Left lung (tissue), 10 donors: Measurements from ENCODE around the gene SSBP2. TPM values are rescaled to one million over a fixed set of nuclear protein-coding genes. Genes with fewer than 3 reads are reported as not detected.
A peak's percentile ranks its signal among the peaks of the same experiment; 100 is the strongest.

ENCODE experiments used
- ATAC-seq: fragments of 200-7000 bp; cut with Tn5 transposase; one replicate; pipeline ENCODE4 v1.9.1; 2020; ENCODE audit warnings: moderate library complexity
- DNase-seq, 4 donors: peaks; one replicate each; pipeline ENCODE4 v3.0.0-alpha.2; 2013 to 2020
- H3K27ac ChIP-seq, 2 donors: fragments of 200-600 bp; sonication (generic) in 1 of 2; one replicate each; pipeline versions ENCODE4 v1.5.0 to v1.8.0; 2020 to 2021
- H3K27me3 ChIP-seq, 2 donors: fragments of 200-600 bp; sonication (generic) in 1 of 2; one replicate each; pipeline versions ENCODE4 v1.5.0 to v1.8.0; 2020 to 2021
- H3K36me3 ChIP-seq, 2 donors: fragments of 200-600 bp; sonication (generic) in 1 of 2; one replicate each; pipeline versions ENCODE4 v1.5.0 to v1.8.0; 2020 to 2021
- H3K4me1 ChIP-seq, 2 donors: fragments of 200-600 bp; one replicate each; pipeline ENCODE4 v1.8.0; 2021
- H3K4me3 ChIP-seq, 2 donors: fragments of 200-600 bp; sonication (generic) in 1 of 2; one replicate each; pipeline versions ENCODE4 v1.5.0 to v1.8.0; 2020 to 2021; ENCODE audit warnings: mild to moderate bottlenecking in 1 of 2
- H3K9me3 ChIP-seq, 2 donors: fragments of 200-600 bp; sonication (generic) in 1 of 2; one replicate each; pipeline versions ENCODE4 v1.5.0 to v1.8.0; 2020 to 2021
- CTCF ChIP-seq, 2 donors: fragments of 200-600 bp; sonication (generic) in 1 of 2; IDR thresholded peaks; one replicate each; pipeline versions ENCODE4 v1.5.0 to v1.8.0; 2021; ENCODE audit warnings: antibody characterized with exemption in 2 of 2
- intact Hi-C, 2 donors: fragments of 100-400 bp; cut with DNase I; formaldehyde crosslinking; loops; one replicate each; pipeline versions ENCODE4 v1.11.2 to v1.14.2; 2022
- polyA plus RNA-seq, 6 donors: library from polyadenylated mRNA; unstranded; fragments of 120-200 nt; gene quantifications; one replicate each; pipeline ENCODE4 v1.2.1, GENCODE V29; 2013; ENCODE audit not compliant: insufficient read length in 6 of 6
- total RNA-seq, 2 donors: library from RNA; stranded (reverse); fragmentation: NEBNext Ultra II Directional; extraction: Animal tissue kit (Norgen Biotek cat#: 25700); gene quantifications; one replicate each; pipeline ENCODE4 v1.2.1, GENCODE V29; 2021
- donor health status: DM: no; HTN: yes; CAD: no.
- donor health status: DM: no; HTN: no; CAD: no.

Gene SSBP2
- total and polyA plus RNA-seq, 8 donors, result 31.6 to 103 (median 74.8) TPM

- no peaks in the 10 kb centered on the region for H3K27me3 ChIP-seq
- ATAC-seq (no peak), DNase-seq (peak in 1 of 4 donors; percentile 10)
- H3K4me1 ChIP-seq, result no peaks in the 10 kb centered on the region
- no peak overlapping the region for H3K4me3 ChIP-seq
- no peak overlapping the region for H3K27ac ChIP-seq
- H3K36me3 ChIP-seq, result no peaks in the 10 kb centered on the region
- H3K9me3 ChIP-seq, result no peaks in the 10 kb centered on the region
- intact Hi-C loops, result no loop called here
- TF ChIP-seq CTCF (IDR thresholded peaks at IDR 0.05), result no peak
These were observed 93.5 kb downstream of the SSBP2 start for GRCh38 chr5:81657386-81657785.

GRCh38 chr5:81656783-81657182 is 94.1 kb downstream of the SSBP2 start:
- Histone ChIP-seq H3K27ac (no peak overlapping the region), H3K9me3 (no peaks in the 10 kb centered on the region), H3K27me3 (no peaks in the 10 kb centered on the region), H3K4me1 (no peaks in the 10 kb centered on the region), H3K36me3 (no peaks in the 10 kb centered on the region), H3K4me3 (no peak overlapping the region)
- no peak for ATAC-seq
- DNase-seq, result no peak
- intact Hi-C loops, result no loop called here
- no peak for TF ChIP-seq CTCF (IDR thresholded peaks at IDR 0.05)

GRCh38 chr5:81650987-81651386 is 99.9 kb downstream of the SSBP2 start:
- Histone ChIP-seq H3K4me3 (no peak overlapping the region), H3K36me3 (no peaks in the 10 kb centered on the region), H3K9me3 (no peaks in the 10 kb centered on the region), H3K27ac (no peak overlapping the region), H3K27me3 (no peaks in the 10 kb centered on the region), H3K4me1 (no peaks in the 10 kb centered on the region)
- intact Hi-C loops, result no loop called here
- peak in 1 of 4 donors; percentile 10 for DNase-seq
- no peak for TF ChIP-seq CTCF (IDR thresholded peaks at IDR 0.05)
- no peak for ATAC-seq

GRCh38 chr5:81646469-81646995 is 104.4 kb downstream of the SSBP2 start:
- intact Hi-C loops, result no loop called here

GRCh38 chr5:81642210-81642609 is 108.7 kb downstream of the SSBP2 start:
- Histone ChIP-seq H3K27me3 (no peaks in the 10 kb centered on the region), H3K27ac (no peak overlapping the region), H3K4me1 (no peaks in the 10 kb centered on the region), H3K36me3 (no peaks in the 10 kb centered on the region), H3K9me3 (no peaks in the 10 kb centered on the region), H3K4me3 (no peak overlapping the region)
- ATAC-seq (no peak), DNase-seq (no peak)
- TF ChIP-seq CTCF (IDR thresholded peaks at IDR 0.05), result no peak
- intact Hi-C loops, result no loop called here

More at GRCh38 chr5:81646469-81646995, 104.4 kb downstream of the SSBP2 start:
- Histone ChIP-seq H3K27me3 (no peaks in the 10 kb centered on the region), H3K4me3 (no peak overlapping the region), H3K4me1 (no peaks in the 10 kb centered on the region), H3K27ac (no peak overlapping the region), H3K36me3 (no peaks in the 10 kb centered on the region), H3K9me3 (no peaks in the 10 kb centered on the region)
- DNase-seq (no peak), ATAC-seq (no peak)
- no peak for TF ChIP-seq CTCF (IDR thresholded peaks at IDR 0.05)
